Glutamatergic neuron (in vitro differentiated cells): ENCODE measurements around the gene KMT2B. TPM values are rescaled to one million over a fixed set of nuclear protein-coding genes. Genes with fewer than 3 reads are reported as not detected.

Source experiments
- DNase-seq: peaks from one replicate; pipeline ENCODE4 v3.0.0; 2022
- H3K27ac Mint-ChIP-seq: one replicate; pipeline ENCODE4 v1.8.0; 2020; ENCODE audit warnings: mild to moderate bottlenecking, mixed read lengths, inconsistent platforms; ENCODE audit not compliant: unreplicated experiment
- H3K27me3 Mint-ChIP-seq: one replicate; pipeline ENCODE4 v1.8.0; 2020; ENCODE audit warnings: mild to moderate bottlenecking, moderate library complexity, mixed read lengths, inconsistent platforms; ENCODE audit not compliant: unreplicated experiment
- H3K36me3 Mint-ChIP-seq: one replicate; pipeline ENCODE4 v1.8.0; 2020; ENCODE audit warnings: mild to moderate bottlenecking, mixed read lengths, inconsistent platforms; ENCODE audit not compliant: unreplicated experiment
- H3K4me1 Mint-ChIP-seq: one replicate; pipeline ENCODE4 v1.8.0; 2020; ENCODE audit warnings: mild to moderate bottlenecking, low read depth, mixed read lengths, inconsistent platforms; ENCODE audit not compliant: unreplicated experiment
- H3K4me3 Mint-ChIP-seq: one replicate; pipeline ENCODE4 v1.8.0; 2020; ENCODE audit warnings: mild to moderate bottlenecking, mixed read lengths, inconsistent platforms; ENCODE audit not compliant: unreplicated experiment
- H3K9me3 Mint-ChIP-seq: one replicate; pipeline ENCODE4 v1.8.0; 2020; ENCODE audit warnings: mild to moderate bottlenecking, moderate library complexity, mixed read lengths, inconsistent platforms; ENCODE audit not compliant: unreplicated experiment
- total RNA-seq: library from RNA; stranded (reverse); fragmentation: NEBNext Ultra II Directional; extraction: Animal tissue kit (Norgen Biotek cat#: 25700); gene quantifications from one replicate; pipeline ENCODE4 v1.2.1, GENCODE V29; 2021; ENCODE audit not compliant: unreplicated experiment
- TF ChIP-seq, protein P1 (sequence below): fragments of 200-600 bp; sonication (generic); IDR thresholded peaks from one replicate; pipeline ENCODE4 v1.5.0; 2021; ENCODE audit not compliant: partially characterized antibody, unreplicated experiment

KMT2B gene
- total RNA-seq, 1 donor from 2014 or later, result 60.8 TPM

- Mint-ChIP-seq H3K4me3 (no peak overlapping the region), H3K9me3 (peaks cover 9% of the 10 kb centered on the region), H3K27me3 (peaks cover 4% of the 10 kb centered on the region), H3K4me1 (no peaks in the 10 kb centered on the region), H3K27ac (no peak overlapping the region), H3K36me3 (no peaks in the 10 kb centered on the region)
- TF ChIP-seq, protein P1, sequence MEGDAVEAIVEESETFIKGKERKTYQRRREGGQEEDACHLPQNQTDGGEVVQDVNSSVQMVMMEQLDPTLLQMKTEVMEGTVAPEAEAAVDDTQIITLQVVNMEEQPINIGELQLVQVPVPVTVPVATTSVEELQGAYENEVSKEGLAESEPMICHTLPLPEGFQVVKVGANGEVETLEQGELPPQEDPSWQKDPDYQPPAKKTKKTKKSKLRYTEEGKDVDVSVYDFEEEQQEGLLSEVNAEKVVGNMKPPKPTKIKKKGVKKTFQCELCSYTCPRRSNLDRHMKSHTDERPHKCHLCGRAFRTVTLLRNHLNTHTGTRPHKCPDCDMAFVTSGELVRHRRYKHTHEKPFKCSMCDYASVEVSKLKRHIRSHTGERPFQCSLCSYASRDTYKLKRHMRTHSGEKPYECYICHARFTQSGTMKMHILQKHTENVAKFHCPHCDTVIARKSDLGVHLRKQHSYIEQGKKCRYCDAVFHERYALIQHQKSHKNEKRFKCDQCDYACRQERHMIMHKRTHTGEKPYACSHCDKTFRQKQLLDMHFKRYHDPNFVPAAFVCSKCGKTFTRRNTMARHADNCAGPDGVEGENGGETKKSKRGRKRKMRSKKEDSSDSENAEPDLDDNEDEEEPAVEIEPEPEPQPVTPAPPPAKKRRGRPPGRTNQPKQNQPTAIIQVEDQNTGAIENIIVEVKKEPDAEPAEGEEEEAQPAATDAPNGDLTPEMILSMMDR, result no peak
- DNase-seq, result no peak
These were observed 9.5 kb downstream of the KMT2B start for GRCh38 chr19:35727053-35727955.

GRCh38 chr19:35727956-35728706 lies 10.3 kb downstream of the KMT2B start:
- no peaks in the 10 kb centered on the region for H3K4me1 Mint-ChIP-seq
- DNase-seq, result no peak
- no peak overlapping the region for H3K4me3 Mint-ChIP-seq
- H3K27me3 Mint-ChIP-seq, result peaks cover 4% of the 10 kb centered on the region
- no peak overlapping the region for H3K27ac Mint-ChIP-seq
- H3K36me3 Mint-ChIP-seq, result no peaks in the 10 kb centered on the region
- TF ChIP-seq, protein P1, result no peak
- peaks cover 7% of the 10 kb centered on the region for H3K9me3 Mint-ChIP-seq

GRCh38 chr19:35729021-35729420 lies 11.2 kb downstream of the KMT2B start:
- Mint-ChIP-seq H3K4me1 (no peaks in the 10 kb centered on the region), H3K27me3 (peaks cover 5% of the 10 kb centered on the region), H3K4me3 (no peak overlapping the region), H3K27ac (no peak overlapping the region), H3K9me3 (peaks cover 4% of the 10 kb centered on the region), H3K36me3 (no peaks in the 10 kb centered on the region)
- DNase-seq, result no peak
- TF ChIP-seq, protein P1, result no peak

- Mint-ChIP-seq H3K36me3 (no peaks in the 10 kb centered on the region), H3K9me3 (peaks cover 3% of the 10 kb centered on the region), H3K27ac (no peak overlapping the region), H3K4me1 (no peaks in the 10 kb centered on the region), H3K4me3 (no peak overlapping the region), H3K27me3 (peaks cover 10% of the 10 kb centered on the region)
- DNase-seq, result no peak
- TF ChIP-seq, protein P1, result no peak
These were observed 12.0 kb downstream of the KMT2B start for GRCh38 chr19:35729763-35730162.
